GM12878 (cell line): ENCODE results near the gene PRKN. TPM values are rescaled to one million over a fixed set of nuclear protein-coding genes. Genes with fewer than 3 reads are reported as not detected.

Experiments
- ATAC-seq: fragments of 200-7000 bp; cut with Tn5 transposase; 3 replicates; pipeline ENCODE4 v1.9.1; 2020; ENCODE audit warnings: mild to moderate bottlenecking, moderate library complexity
- BruUV-seq: library from RNA; stranded (reverse); fragments of 400-500 nt; replicated peaks from 2 replicates; lab custom pipeline; 2021; lab: Mats Ljungman, UMichigan
- CTCF ChIA-PET: fragments of 300-600 bp; sonication (Branson Sonifier 250); formaldehyde crosslinking; extraction: SDS; loops from one replicate; lab custom pipeline; 2021; ENCODE audit warnings: inconsistent platforms; lab: Yijun Ruan, JAX
- POLR2A ChIA-PET: fragments of 350-600 bp; formaldehyde crosslinking; extraction: SDS; loops from one replicate; lab custom pipeline; 2021; ENCODE audit warnings: inconsistent platforms; lab: Charles Lee
- RAD21 ChIA-PET: fragments of 300-600 bp; sonication (Branson Sonifier 250); formaldehyde crosslinking; loops from one replicate; lab custom pipeline; 2023; ENCODE audit warnings: antibody characterized with exemption; ENCODE audit not compliant: unreplicated experiment; lab: Charles Lee
- SMC1A ChIA-PET: fragments of 300-600 bp; sonication (Branson Sonifier 250); formaldehyde crosslinking; loops from one replicate; lab custom pipeline; 2023; ENCODE audit not compliant: unreplicated experiment, uncharacterized antibody; lab: Charles Lee
- DNase-seq: peaks from one replicate; pipeline ENCODE4 v3.0.0-alpha.2; 2011; ENCODE audit warnings: low read depth, low spot score
- FAIRE-seq: peaks from 3 replicates; lab custom pipeline; 2011; peaks lifted over from hg19 to GRCh38; lab: Jason Lieb, UNC
- H2AFZ ChIP-seq: 2 replicates; pipeline ENCODE4 v1.6.0; 2011; ENCODE audit warnings: low read depth, low read length, control low read depth; ENCODE audit not compliant: control insufficient read depth
- H3K27ac ChIP-seq: 2 replicates; pipeline ENCODE4 v1.5.1; 2011; ENCODE audit warnings: control low read depth; ENCODE audit not compliant: control insufficient read depth, insufficient read depth
- H3K27me3 ChIP-seq, 2 experiments: replicated peaks in 1 of 2; 2 replicates each; pipeline versions ENCODE4 v1.6.0 to v1.6.1; 2011; ENCODE audit warnings: low read length in 1 of 2; ENCODE audit not compliant: control insufficient read depth in 2 of 2, insufficient read depth in 2 of 2
- H3K36me3 ChIP-seq, 2 experiments: 2 replicates each; pipeline ENCODE4 v1.5.1; 2011; ENCODE audit warnings: low read length in 1 of 2; ENCODE audit not compliant: control insufficient read depth in 2 of 2, insufficient read depth in 2 of 2
- H3K4me1 ChIP-seq: 2 replicates; pipeline ENCODE4 v1.6.1; 2011; ENCODE audit warnings: mild to moderate bottlenecking, low read length, moderate library complexity, mixed read lengths; ENCODE audit not compliant: control insufficient read depth, insufficient read depth
- H3K4me2 ChIP-seq: 2 replicates; pipeline ENCODE4 v1.6.0; 2011; ENCODE audit warnings: control low read depth; ENCODE audit not compliant: control insufficient read depth, insufficient read depth
- H3K4me3 ChIP-seq: fragments of 200-600 bp; sonication (generic); 2 replicates; pipeline ENCODE4 v1.5.1; 2016
- H3K79me2 ChIP-seq: 2 replicates; pipeline ENCODE4 v1.6.0; 2011; ENCODE audit warnings: low read length; ENCODE audit not compliant: control insufficient read depth, insufficient read depth
- H3K9ac ChIP-seq: 2 replicates; pipeline ENCODE4 v1.8.0; 2011; ENCODE audit warnings: low read length, control low read depth, mixed read lengths; ENCODE audit not compliant: control insufficient read depth, insufficient read depth
- H3K9me3 ChIP-seq: replicated peaks from 3 replicates; pipeline ENCODE4 v1.5.1; 2011; ENCODE audit warnings: mild to moderate bottlenecking, low read length; ENCODE audit not compliant: control insufficient read depth, insufficient read depth
- H4K20me1 ChIP-seq: 2 replicates; pipeline ENCODE4 v1.6.0; 2011; ENCODE audit not compliant: control insufficient read depth, insufficient read depth
- E2F8 ChIP-seq: fragments of 450-650 bp; IDR thresholded peaks from 2 replicates; pipeline ENCODE4 v1.6.1; 2018; ENCODE audit warnings: mild to moderate bottlenecking, low read depth, moderate library complexity; ENCODE audit not compliant: partially characterized antibody
- MXI1 ChIP-seq: fragments of 150-350 bp; IDR thresholded peaks from 2 replicates; pipeline ENCODE4 v1.6.1; 2011; ENCODE audit warnings: low read depth, mild to moderate bottlenecking, inconsistent platforms, low read length, improper control_type of control experiment
- MYC ChIP-seq: IDR thresholded peaks from 2 replicates; pipeline ENCODE4 v1.6.1; 2011; ENCODE audit warnings: mild to moderate bottlenecking, low read length, moderate library complexity, inconsistent platforms; ENCODE audit not compliant: insufficient read depth, insufficient replicate concordance, insufficient read length, severe bottlenecking
- NFYB ChIP-seq: IDR thresholded peaks from 2 replicates; pipeline ENCODE4 v1.6.1; 2011; ENCODE audit warnings: low read depth, mild to moderate bottlenecking, low read length, improper control_type of control experiment, moderate library complexity; ENCODE audit not compliant: insufficient read depth
- ZNF622 ChIP-seq: fragments of 450-650 bp; IDR thresholded peaks from 2 replicates; pipeline ENCODE4 v1.6.1; 2017; ENCODE audit warnings: mild to moderate bottlenecking, inconsistent platforms
- WGBS: methylation state at CpG from one replicate; pipeline ENCODE4 v1.1.6; 2016; ENCODE audit warnings: low lambda C conversion rate; ENCODE audit not compliant: insufficient replicate concordance, insufficient coverage; ENCODE audit errors: missing lambda C conversion rate; 5-methylcytosine and 5-hydroxymethylcytosine counted together
- in situ Hi-C: fragments of 300-500 bp; cut with MboI; formaldehyde crosslinking; loops from 9 replicates; pipeline ENCODE4 v1.14.3; 2018; ENCODE audit warnings: mixed read lengths
- intact Hi-C: fragments of 100-400 bp; cut with micrococcal nuclease; formaldehyde crosslinking; loops from one replicate; pipeline ENCODE4 v1.14.2; 2022; ENCODE audit not compliant: unreplicated experiment
- polyA plus RNA-seq, 11 experiments: library from polyadenylated mRNA; depleted of rRNA in 4 of 11; unstranded in 6 of 11; stranded (reverse) in 5 of 11; fragments of >200 nt; fragmentation: Nextera tagmentation in 4 of 11; fragmentation: Illumina TruSeq in 1 of 11; extraction: Ambion mirVana in 4 of 11; extraction: Trizol in 1 of 11; gene quantifications; 1 replicate in 1 of 11; 2 replicates in 10 of 11; pipeline versions ENCODE4 v1.2.1 to v1.2.3, GENCODE V29; 2011 to 2016; ENCODE audit warnings: inconsistent platforms in 2 of 11, missing spikeins in 2 of 11, low read depth in 1 of 11
- total RNA-seq, 4 experiments: library from RNA; depleted of rRNA in 3 of 4; stranded (reverse); fragments of >200 nt in 3 of 4; fragmentation: Illumina TruSeq in 1 of 4; extraction: Trizol in 1 of 4; gene quantifications; 2 replicates each; pipeline versions ENCODE4 v1.2.1 to v1.2.3, GENCODE V29; 2013 to 2021

Gene PRKN
- total and polyA plus RNA-seq, 10 of the 15 experiments (the other 5 are each of a cell fraction or from before 2014, with no cell fraction given) = 0.06 to 0.09 TPM; not detected in 8

GRCh38 chr6:162195441-162195840 lies 532.1 kb downstream of the PRKN start:
- FAIRE-seq = no peak
- no peak overlapping the region for H3K9ac ChIP-seq
- BruUV-seq = no TSS peak
- no peak overlapping the region for H3K4me2 ChIP-seq
- H3K27ac ChIP-seq = no peak overlapping the region
- H3K4me3 ChIP-seq = no peak overlapping the region
- ChIA-PET SMC1A (interaction anchor here (1.2 kb wide), 1 partner anchor 20 kb away, joined by 3 read pairs; no protein-coding TSS in a partner anchor), RAD21 (no interaction called here), CTCF (no interaction called here), POLR2A (no interaction called here)
- intact Hi-C loops (no loop called here), in situ Hi-C loops (no loop called here)
- H3K4me1 ChIP-seq = no peaks in the 10 kb centered on the region
- H3K36me3 ChIP-seq = no peaks in the 10 kb centered on the region
- H3K9me3 ChIP-seq = no peaks in the 10 kb centered on the region
- H2AFZ ChIP-seq = no peak overlapping the region
- H3K79me2 ChIP-seq = no peaks in the 10 kb centered on the region
- H4K20me1 ChIP-seq = no peaks in the 10 kb centered on the region
- 28% methylated on average over 2 of the region's 2 CpGs for WGBS
- no peaks in the 10 kb centered on the region; a peak in 1 of 4 replicates for H3K27me3 ChIP-seq
- TF ChIP-seq E2F8 (no peak), NFYB (no peak), MXI1 (no peak), MYC (no peak), ZNF622 (no peak)
- no peak for DNase-seq
- no peak for ATAC-seq
